Activated CD4-positive, alpha-beta T cell treated with anti-CD3 and anti-CD28 coated beads for 4 hours (primary cell): ENCODE results near the gene RAE1.
"Not testable (repeated sequence)": the region's sequence is repeated elsewhere in the genome, so short reads cannot be mapped to it uniquely, and the experiment has no call there.

ENCODE experiments used
- DNase-seq, 2 donors: peaks; one replicate each; pipeline ENCODE4 v3.0.0-alpha.2; 2020

Gene RAE1

DNA sequence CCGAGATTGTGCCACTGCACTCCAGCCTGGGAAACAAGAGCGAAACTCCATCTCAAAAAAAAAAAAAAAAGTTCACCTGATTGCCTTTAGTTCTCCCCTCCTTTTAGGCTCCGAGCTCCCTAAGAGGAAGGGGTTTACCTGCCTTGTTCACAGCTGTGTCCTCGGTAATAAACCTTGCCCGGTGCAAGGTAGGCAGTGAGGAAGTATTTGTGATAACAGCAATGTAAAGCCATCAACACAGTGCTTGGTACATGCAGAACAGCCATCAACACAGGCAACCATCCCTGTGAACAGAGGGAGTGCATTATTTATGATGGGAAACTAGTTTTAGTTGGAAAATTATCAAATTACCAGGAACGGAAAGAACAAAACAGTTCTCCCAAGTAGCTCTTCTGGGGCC, 23.2 kb upstream of the RAE1 start:
- DNase-seq = no peak

DNA sequence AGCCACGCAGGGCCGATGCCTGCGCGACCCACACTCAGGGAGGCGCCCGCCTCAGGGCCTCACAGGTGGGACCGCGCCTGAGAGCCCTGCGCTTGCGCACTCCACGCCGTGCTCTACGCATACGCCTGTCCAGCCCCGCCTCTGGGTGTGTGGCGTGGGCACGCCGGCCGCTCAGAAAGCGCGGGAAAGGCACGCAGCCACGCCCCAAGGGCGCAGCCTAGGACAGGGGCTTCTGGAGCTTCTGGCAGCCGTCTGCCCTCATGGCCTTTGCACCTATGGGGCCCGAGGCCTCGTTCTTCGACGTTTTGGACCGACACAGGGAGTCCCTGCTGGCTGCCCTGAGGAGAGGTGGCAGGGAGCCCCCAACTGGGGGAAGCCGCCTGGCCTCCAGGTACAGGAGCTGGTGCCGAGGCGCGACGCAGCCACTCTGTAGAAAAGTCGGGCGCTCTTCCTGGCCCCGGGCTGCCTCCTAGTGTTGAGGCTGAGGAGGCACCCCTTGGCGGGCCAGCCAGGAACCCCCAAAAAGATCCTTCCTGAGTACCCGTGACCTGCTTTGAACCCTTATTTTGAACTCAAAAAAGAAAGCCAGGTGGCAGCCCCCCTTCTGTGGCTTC, 21.3 kb upstream of the RAE1 start, which contains the start of gene SPO11:
Gene SPO11 (plus strand): TSS at position 196 of the 614 bp plus-strand sequence. CDS start 65 bp downstream, at position 261.
- DNase-seq = no peak

DNA sequence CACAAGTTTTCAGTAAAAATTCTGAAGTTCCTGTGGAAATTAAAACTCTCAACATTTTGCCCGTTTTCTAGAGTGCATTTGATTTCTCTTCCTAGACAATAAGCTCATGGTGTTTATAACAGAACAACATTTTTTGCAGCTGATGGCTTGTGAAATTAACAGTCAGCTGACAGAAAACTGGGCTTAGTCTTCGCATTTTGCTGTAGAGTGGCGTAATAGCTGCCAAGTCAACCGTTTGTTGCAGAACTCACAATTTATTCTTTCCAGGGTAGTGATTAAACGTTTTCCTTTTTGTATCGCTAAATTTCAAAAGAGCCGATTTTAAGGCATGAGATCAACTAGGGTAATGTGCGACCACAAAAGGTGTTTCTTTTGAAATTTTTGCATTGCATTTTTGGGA, 20.1 kb upstream of the RAE1 start:
- DNase-seq = no peak

- no peak for DNase-seq
Observed at GRCh38 chr20:57332105-57333089, 18.7 kb upstream of the RAE1 start.

DNA sequence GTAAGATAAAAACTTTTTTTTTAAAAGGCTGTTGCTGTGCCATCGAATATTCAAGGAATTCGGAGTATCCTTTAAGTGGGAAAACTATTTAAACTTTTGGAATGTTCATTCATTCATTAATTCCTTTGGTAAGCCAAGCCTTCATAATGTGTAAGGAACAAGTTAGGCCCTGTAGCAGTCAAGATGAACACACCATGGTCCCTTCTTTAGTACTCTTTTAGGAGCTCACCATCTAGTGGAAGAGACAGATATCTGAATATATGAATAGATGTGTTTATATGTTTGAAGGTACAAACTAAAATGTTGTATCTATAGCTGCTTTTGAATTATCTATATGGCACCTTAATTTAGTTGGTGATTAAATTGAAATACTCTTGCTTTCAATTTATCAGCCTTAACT, 15.7 kb upstream of the RAE1 start:
- DNase-seq = no peak

DNA sequence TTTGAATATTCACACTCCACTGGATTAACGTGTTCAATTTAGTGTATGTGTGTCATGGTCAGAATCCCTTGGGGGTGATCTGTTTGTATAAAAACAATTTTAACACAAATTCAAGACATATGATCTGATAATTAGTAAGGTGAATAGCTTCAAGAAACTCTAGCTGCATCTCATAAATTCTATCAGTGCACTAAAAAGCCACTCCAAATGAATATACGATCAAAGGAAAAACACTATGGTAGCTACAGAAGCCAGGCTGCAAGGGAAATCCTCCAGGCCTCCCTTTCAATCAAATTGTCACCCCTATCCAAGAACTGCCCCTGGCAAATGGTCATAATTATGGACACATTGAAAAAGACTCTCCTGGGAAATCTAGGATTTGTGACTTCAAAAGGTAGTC, 9.4 kb upstream of the RAE1 start:
- DNase-seq = no peak

- no peak for DNase-seq
Observed at GRCh38 chr20:57342829-57343228, 8.2 kb upstream of the RAE1 start.

DNA sequence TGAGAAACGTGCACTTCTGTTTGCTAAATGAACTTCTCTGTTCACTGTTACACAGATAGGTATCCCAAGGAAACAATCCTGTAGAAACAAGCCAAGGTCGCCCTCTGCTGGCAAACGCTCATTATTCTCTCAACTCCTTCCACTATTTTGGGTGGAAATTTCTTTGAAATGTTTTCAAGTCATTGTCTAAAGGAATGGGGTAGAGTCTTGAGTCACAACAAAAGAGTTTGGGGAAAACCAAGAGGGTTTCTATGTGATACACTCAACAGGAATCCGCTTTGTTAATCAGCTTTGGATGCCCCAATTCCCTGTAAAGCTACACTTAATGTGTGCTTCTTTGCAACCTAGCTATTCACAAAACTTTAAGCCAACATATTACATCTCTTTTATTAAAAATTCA, 4.6 kb upstream of the RAE1 start:
- DNase-seq = peak; percentile 55 to 67

DNA sequence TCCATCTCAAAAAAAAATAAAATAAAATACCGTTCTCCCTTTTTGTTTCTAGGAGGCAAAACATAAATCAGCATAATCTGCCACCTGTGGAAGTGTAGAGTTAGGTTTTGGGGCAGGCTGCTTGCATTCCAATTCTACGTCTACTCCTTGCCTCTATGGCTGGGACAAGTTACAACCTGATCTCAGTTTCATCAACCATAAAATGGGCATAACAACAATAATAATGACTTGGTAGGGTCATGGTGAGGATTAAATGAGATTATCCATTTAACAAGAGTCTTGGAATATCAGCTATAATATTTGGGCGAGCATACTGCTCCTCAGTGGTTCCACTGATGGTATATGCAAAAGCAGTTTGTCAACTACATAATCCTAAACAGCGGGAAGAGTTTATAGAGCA, 3.7 kb upstream of the RAE1 start:
- DNase-seq = no peak

DNA sequence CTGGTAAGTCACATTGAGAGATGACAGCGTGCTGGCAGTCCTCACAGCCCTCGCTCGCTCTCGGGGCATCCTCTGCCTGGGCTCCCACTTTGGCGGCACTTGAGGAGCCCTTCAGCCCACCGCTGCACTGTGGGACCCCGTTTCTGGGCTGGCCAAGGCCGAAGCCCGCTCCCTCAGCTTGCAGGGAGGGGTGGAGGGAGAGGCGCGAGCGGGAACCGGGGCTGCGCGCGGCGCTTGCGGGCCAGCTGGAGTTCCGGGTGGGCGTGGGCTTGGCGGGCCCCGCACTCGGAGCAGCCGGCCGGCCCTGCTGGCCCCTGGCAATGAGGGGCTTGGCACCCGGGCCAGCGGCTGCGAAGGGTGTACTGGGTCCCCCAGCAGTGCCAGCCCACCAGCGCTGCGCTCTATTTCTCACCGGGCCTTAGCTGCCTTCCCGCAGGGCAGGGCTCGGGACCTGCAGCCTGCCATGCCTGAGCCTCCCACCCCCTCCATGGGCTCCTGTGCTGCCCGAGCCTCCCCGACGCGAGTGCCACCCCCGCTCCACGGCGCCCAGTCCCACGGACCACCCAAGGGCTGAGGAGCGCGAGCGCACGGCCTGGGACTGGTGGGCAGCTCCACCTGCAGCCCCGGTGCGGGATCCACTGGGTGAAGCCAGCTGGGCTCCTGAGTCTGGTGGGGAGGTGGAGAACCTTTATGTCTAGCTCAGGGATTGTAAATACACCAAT, 2.7 kb upstream of the RAE1 start:
- DNase-seq = not testable (repeated sequence)

DNA sequence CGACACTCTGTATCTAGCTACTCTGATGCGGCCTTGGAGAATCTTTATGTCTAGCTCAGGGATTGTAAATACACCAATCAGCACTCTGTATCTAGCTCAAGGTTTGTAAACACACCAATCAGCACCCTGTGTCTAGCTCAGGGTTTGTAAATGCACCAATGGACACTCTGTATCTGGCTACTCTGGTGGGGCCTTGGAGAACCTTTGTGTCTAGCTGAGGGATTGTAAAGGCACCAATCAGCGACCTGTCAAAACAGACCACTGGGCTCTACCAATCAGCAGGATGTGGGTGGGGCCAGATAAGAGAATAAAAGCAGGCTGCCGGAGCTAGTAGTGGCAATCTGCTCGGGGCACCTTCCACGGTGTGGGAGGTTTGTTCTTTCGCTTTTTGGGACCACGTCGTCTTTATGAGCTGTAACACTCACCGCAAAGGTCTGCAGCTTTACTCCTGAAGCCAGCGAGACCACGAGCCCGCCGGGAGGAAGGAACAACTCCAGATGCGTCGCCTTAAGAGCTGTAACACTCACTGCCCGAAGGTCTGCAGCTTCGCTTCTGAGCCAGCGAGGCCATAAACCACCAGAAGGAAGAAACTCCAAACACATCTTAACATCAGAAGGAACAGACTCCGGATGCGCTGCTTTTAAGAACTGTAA, 2.0 kb upstream of the RAE1 start:
- DNase-seq = not testable (repeated sequence)

DNA sequence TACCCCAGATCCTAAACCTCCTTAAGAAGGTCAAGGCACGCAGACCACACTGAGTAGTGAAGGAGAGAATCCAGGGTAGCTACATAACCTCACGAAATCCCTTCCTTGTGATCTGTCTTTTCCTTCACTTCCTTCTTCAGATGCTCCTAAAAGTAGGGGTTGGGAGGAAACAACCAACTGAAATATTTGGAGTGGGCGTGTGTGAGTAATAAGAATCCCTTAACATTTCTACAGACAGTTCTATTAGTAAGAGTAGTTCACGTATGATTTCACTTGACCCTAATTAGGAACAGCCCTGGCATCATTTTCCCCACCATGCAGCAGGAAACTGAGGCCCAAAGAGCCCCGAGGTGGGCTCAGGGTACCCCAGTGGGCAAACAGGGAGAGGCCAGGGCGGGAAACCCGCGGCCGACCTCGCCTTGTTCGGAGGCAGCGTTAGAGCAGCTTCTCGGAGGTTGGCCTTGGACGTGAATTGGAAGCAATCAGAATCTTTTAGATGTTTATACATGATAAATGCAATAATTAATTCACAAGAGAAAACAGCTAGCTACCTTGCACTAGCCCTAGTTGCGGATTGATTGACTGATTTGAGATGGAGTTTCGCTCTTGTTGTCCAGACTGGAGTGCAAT, 859 bp upstream of the RAE1 start:
- DNase-seq = no peak

DNA sequence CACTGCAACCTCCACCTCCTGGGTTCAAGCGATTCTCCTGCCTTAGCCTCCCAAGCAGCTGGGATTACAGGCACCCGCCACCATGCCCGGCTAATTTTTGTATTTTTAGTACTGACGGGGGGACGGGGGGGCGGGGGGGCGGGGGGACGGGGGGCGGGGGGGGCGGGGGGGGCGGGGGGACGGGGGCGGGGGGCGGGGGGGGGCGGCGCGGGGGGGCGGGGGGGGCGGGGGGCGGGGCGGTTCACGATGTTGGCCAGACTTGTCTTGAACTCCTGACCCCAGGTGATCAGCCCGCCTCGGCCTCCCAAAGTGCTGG, 371 bp upstream of the RAE1 start:
- DNase-seq = not testable (repeated sequence)

GRCh38 chr20:57352305-57352704, 1.2 kb downstream of the RAE1 start:
- no peak for DNase-seq

DNA sequence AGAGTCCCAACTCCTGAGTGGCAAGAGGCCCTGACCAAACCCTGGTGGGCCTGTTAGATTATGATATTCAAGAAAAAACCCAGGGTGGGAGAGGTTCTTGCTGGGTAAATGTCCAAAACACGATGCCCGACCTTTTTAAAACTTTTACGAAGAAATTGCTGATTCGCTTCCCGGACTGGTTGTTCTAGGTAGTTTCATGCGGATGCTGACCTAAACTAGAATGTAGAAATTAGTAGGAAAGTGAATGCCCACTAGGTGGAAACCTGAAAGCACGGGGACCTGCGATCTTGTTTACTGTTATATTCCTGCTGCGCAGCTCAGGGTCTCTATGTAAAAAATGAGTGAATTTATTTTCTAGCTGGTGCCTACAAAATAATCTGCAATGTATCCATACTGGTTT, 2.3 kb downstream of the RAE1 start:
- DNase-seq = no peak

DNA sequence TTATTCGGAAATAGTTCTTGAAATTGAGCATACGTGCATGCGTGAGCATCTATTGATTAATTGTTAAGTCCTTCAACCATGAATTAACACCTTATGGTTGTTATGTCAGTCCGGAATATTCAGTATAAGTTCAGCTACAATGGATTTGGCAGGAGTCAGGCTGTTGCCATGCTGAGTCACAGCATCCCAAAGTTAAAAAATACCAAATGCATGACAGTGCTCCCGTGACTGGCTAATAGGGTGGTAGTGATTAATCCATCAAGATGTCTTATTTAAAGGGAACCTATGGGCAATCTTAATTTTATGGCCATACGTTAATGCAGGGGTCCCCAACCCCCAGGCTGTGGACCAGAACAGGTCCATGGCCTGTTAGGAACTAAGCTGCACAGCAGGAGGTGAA, 10.5 kb downstream of the RAE1 start:
- no peak for DNase-seq

DNA sequence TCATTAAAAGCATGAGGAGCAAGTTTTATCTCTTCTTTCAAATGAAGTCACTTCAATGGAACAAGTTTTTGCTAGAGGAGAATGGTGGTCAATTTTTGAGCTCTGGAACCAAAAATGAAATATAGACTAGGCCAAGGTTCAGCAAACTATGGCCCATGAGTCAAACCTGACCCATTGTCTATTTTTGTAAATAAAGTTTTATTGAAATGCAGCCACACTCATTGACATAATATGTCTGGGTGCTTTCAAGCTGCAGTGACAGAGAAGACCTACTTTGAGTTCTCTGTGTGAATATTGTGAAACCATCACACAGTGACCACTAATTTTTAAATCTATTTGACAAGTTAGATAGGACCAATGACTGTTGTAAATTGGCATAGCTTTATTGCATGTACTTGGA, 13.4 kb downstream of the RAE1 start:
- no peak for DNase-seq

DNA sequence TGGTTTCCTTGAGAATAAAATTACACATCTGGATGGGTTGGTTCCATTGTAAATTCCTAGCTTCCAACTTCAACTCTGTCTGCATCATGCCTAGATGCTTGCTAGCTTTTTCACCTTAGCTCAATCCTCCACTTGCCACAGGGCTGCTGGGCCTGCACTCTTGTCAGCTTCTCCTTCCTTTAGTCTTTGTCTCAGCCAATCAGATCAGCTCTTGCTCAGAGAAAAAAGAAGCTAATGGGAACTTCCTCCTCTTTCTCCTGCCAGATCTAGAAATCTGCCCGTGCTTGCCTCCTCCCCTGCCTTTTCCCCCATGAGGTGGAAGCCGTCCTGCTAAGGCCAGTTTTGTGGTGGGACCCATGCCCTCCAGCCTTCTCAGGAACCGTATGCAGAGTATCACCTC, 18.5 kb downstream of the RAE1 start:
- DNase-seq = no peak

DNA sequence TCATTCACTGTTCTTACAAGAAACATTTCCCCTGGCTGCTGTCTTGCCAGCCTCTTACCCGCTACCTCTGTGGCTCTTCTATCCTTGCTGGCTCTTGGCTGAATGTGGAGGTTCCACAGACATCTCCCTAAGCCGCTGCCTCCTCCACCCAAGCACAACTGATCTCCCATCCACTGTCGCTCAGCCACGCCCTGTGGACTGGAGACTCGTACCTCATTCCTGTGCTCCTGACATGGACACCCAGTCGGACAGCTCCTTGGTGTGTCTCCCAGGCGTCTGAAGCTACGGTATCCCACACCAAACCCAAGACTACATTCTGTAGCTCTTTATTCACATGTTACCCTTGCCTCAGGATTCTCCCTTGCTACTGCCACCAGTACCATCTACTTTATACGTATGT, 19.3 kb downstream of the RAE1 start:
- no peak for DNase-seq

DNA sequence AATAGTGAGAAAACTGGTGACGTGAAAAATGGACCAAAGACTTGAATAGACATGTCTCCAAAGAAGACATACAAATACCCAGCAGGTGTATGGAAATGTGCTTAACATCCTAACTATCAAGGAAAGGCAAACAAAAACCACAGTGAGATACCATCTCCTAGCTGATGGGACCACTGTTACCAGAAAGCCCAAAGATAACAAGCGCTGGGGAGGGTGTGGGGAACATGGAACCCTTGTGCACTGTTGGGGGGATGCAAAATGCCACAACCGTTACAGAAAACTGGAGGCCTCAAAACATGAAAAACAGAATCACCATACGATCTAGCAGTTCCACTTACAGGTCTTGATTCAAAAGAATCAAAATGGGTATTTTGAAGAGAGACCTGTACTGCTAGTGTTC, 20.3 kb downstream of the RAE1 start:
- DNase-seq = no peak

- DNase-seq = no peak
Observed at GRCh38 chr20:57372157-57372556, 21.1 kb downstream of the RAE1 start.

DNA sequence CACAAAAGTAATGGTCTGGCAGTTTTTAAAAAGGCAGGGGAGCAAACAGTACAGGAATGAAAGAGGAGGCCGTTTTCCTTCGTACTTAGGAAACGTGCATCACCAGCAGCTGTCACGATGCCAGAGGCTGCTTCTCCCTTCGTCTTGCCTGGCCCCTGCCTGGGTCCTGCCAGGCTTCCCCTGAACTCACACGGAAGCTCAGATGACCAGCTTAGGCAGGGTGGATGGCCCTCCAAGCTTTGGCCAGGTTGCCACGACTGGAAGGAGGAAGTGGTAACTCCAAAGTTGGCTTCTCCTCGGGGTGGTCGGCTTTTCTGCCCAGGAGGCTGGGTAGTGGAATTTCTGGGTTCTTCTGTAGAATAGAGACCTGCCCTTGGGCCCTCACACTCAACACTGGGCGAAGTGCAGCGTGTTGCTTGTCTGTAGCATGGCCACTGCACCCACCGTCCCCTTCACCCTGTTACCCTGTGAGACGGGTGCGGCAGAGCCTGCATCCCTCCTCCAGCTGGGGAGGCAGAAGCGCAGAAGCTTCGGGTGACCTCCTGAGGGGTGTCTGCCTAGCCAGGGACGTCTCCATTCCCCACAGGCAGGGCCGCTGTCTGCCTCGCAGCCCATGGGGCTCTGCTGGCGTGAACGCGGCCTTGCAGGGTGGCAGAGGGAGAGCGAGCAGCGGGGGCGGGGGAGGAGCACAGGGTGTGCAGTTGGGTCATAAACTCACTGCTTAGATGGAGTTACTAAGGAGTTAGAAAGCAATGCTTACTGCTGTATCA, 21.7 kb downstream of the RAE1 start:
- DNase-seq = no peak
